ENCODE measurements around the gene DDX1. TPM values are rescaled to one million over a fixed set of nuclear protein-coding genes. Genes with fewer than 3 reads are reported as not detected.

The DDX1 gene
- total and polyA plus RNA-seq, 2 donors from 2014 or later, result 84.0 to 90.0 TPM

DNA sequence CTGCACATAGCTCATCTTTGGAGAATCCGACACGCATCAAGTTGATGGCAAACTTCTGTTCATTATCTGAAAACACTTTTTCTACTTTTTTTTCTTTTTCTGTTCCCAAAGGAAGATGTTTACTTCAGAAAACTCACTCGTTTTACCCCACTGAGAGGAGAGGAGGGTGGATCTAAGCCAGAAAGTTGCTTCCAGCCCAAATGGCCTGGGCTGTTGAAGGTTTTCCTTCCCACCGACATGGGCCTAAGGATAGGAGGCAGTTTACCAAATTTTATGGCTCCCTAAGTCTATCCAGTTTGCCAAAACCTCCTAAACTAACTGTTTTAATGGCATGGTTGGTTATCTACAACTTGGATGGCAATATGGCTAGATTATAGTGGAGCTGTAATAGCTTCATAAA lies 70.4 kb downstream of the DDX1 start:
- no peak overlapping the region for H3K9ac ChIP-seq (ENCODE audit: low read length in 3 of 3)
- no peaks in the 10 kb centered on the region for H3K9me3 ChIP-seq (ENCODE audit: control insufficient read depth in 2 of 3, insufficient read depth in 1 of 3, low read length in 3 of 3)
- no peak overlapping the region for H3K27ac ChIP-seq (ENCODE audit: low read depth in 2 of 2, low read length in 2 of 2)
- H3K27me3 ChIP-seq (ENCODE audit: control insufficient read depth, insufficient read depth, low read length), result no peaks in the 10 kb centered on the region
- no peaks in the 10 kb centered on the region for H3K36me3 ChIP-seq (ENCODE audit: control insufficient read depth in 2 of 3, insufficient read depth in 3 of 3, low read length in 3 of 3)
- H3K4me1 ChIP-seq (ENCODE audit: control insufficient read depth in 2 of 3, insufficient read depth in 2 of 3, low read depth in 1 of 3, low read length in 3 of 3), result peaks cover 0 to 4% (median 2%) of the 10 kb centered on the region in 3 donors
- TF ChIP-seq, protein P1, sequence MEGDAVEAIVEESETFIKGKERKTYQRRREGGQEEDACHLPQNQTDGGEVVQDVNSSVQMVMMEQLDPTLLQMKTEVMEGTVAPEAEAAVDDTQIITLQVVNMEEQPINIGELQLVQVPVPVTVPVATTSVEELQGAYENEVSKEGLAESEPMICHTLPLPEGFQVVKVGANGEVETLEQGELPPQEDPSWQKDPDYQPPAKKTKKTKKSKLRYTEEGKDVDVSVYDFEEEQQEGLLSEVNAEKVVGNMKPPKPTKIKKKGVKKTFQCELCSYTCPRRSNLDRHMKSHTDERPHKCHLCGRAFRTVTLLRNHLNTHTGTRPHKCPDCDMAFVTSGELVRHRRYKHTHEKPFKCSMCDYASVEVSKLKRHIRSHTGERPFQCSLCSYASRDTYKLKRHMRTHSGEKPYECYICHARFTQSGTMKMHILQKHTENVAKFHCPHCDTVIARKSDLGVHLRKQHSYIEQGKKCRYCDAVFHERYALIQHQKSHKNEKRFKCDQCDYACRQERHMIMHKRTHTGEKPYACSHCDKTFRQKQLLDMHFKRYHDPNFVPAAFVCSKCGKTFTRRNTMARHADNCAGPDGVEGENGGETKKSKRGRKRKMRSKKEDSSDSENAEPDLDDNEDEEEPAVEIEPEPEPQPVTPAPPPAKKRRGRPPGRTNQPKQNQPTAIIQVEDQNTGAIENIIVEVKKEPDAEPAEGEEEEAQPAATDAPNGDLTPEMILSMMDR (IDR thresholded peaks at IDR 0.05; ENCODE audit: borderline replicate concordance, extremely low read depth, insufficient read depth), result no peak
- H3K4me3 ChIP-seq (ENCODE audit: low read length in 3 of 3), result no peak overlapping the region
- FAIRE-seq, result no peak
- no peak for DNase-seq
- intact Hi-C loops (cut with DNase I), result no loop called here

DNA sequence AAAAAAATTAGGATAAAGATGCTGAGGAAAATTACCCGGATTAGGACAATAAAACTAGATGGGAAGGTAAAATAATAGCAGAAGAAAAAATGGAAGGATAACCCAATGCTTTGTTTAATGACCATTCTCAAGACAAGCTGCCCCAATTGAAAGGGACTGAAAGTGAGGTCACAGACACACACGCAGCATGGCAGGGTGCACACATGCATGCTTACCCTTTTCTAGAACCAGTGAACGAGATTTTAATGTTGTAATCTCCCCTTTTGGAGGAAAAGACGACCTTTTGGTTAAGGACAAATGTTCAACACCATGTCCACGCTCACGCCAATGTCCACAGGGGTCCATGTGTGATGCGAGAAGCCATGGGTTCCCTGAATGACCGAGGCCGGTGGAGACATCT lies 70.9 kb downstream of the DDX1 start:
- Histone ChIP-seq H3K9me3 (ENCODE audit: control insufficient read depth in 2 of 3, insufficient read depth in 1 of 3, low read length in 3 of 3) (no peaks in the 10 kb centered on the region), H3K27me3 (ENCODE audit: control insufficient read depth, insufficient read depth, low read length) (no peaks in the 10 kb centered on the region), H3K36me3 (ENCODE audit: control insufficient read depth in 2 of 3, insufficient read depth in 3 of 3, low read length in 3 of 3) (no peaks in the 10 kb centered on the region), H3K9ac (ENCODE audit: low read length in 3 of 3) (no peak overlapping the region), H3K4me3 (ENCODE audit: low read length in 3 of 3) (no peak overlapping the region), H3K27ac (ENCODE audit: low read depth in 2 of 2, low read length in 2 of 2) (no peak overlapping the region), H3K4me1 (ENCODE audit: control insufficient read depth in 2 of 3, insufficient read depth in 2 of 3, low read depth in 1 of 3, low read length in 3 of 3) (peaks cover 0 to 4% (median 2%) of the 10 kb centered on the region in 3 donors)
- TF ChIP-seq, protein P1 (IDR thresholded peaks at IDR 0.05; ENCODE audit: borderline replicate concordance, extremely low read depth, insufficient read depth), result no peak
- no peak for DNase-seq
- intact Hi-C loops (cut with DNase I), result no loop called here
- FAIRE-seq, result no peak

DNA sequence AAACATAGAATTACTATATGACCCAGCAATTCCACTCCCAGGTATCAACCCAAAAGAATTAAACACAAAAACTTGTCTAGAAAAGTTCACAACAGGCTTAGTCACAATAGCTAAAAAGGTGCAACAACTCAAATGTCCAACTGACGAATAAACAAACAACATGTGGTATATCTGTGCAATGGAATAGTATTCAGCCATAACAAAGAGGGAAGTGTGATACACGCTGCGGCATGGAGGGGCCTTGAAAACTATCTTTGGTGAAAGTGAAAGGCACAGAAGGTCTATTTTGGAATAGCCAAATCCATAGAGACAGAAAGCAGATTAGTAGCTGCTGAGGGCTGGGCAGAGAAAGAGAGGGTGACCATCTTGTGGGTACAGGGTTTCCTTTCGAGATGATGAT lies 72.1 kb downstream of the DDX1 start:
- intact Hi-C loops (cut with DNase I), result no loop called here
- H3K9me3 ChIP-seq (ENCODE audit: control insufficient read depth in 2 of 3, insufficient read depth in 1 of 3, low read length in 3 of 3), result no peaks in the 10 kb centered on the region
- no peak for DNase-seq
- no peak overlapping the region for H3K27ac ChIP-seq (ENCODE audit: low read depth in 2 of 2, low read length in 2 of 2)
- no peak for FAIRE-seq
- no peak overlapping the region for H3K4me3 ChIP-seq (ENCODE audit: low read length in 3 of 3)
- no peak overlapping the region for H3K9ac ChIP-seq (ENCODE audit: low read length in 3 of 3)
- no peaks in the 10 kb centered on the region for H3K27me3 ChIP-seq (ENCODE audit: control insufficient read depth, insufficient read depth, low read length)
- TF ChIP-seq, protein P1 (IDR thresholded peaks at IDR 0.05; ENCODE audit: borderline replicate concordance, extremely low read depth, insufficient read depth), result no peak
- H3K4me1 ChIP-seq (ENCODE audit: control insufficient read depth in 2 of 3, insufficient read depth in 2 of 3, low read depth in 1 of 3, low read length in 3 of 3), result peaks cover 2 to 13% (median 6%) of the 10 kb centered on the region in 3 donors
- no peaks in the 10 kb centered on the region for H3K36me3 ChIP-seq (ENCODE audit: control insufficient read depth in 2 of 3, insufficient read depth in 3 of 3, low read length in 3 of 3)

Data from kidney (tissue), 14 donors.